HG02798 (cell line): Measurements from ENCODE around the gene GSTK1.

ENCODE experiments used
- ATAC-seq: cut with Tn5 transposase; IDR thresholded peaks from one replicate; pipeline ENCODE4 v1.9.1; 2021; ENCODE audit warnings: mild to moderate bottlenecking; ENCODE audit not compliant: unreplicated experiment, poor library complexity

Gene GSTK1

GRCh38 chr7:143290293-143290692, 27.1 kb downstream of the GSTK1 start:
- no peak for ATAC-seq

- ATAC-seq = no peak
Observed at GRCh38 chr7:143292876-143293275, 29.6 kb downstream of the GSTK1 start.

- ATAC-seq = no peak
Observed at GRCh38 chr7:143295870-143296269, 32.6 kb downstream of the GSTK1 start.

- ATAC-seq = no peak
Observed at GRCh38 chr7:143296686-143297085, 33.4 kb downstream of the GSTK1 start.

- ATAC-seq = no peak
Observed at GRCh38 chr7:143299346-143299745, 36.1 kb downstream of the GSTK1 start.

GRCh38 chr7:143299840-143300239, 36.6 kb downstream of the GSTK1 start:
- ATAC-seq = no peak

GRCh38 chr7:143300959-143301935, 38.0 kb downstream of the GSTK1 start:
- ATAC-seq = no peak

- ATAC-seq = no peak
Observed at GRCh38 chr7:143303733-143304132, 40.5 kb downstream of the GSTK1 start.

- ATAC-seq = no peak
Observed at GRCh38 chr7:143304938-143305337, 41.7 kb downstream of the GSTK1 start.

- peak; percentile 37 for ATAC-seq
Observed at GRCh38 chr7:143305423-143306070, 42.3 kb downstream of the GSTK1 start.

- ATAC-seq = no peak
Observed at GRCh38 chr7:143308632-143309031, 45.4 kb downstream of the GSTK1 start.

GRCh38 chr7:143314127-143314526, 50.9 kb downstream of the GSTK1 start:
- no peak for ATAC-seq

GRCh38 chr7:143315776-143316175, 52.5 kb downstream of the GSTK1 start, which contains the start of gene CLCN1:
TSS of gene CLCN1 (plus strand) at chr7:143316111. CDS start at chr7:143316213, 102 bp downstream.
- ATAC-seq = no peak

GRCh38 chr7:143316492-143316891, 53.3 kb downstream of the GSTK1 start:
- no peak for ATAC-seq

GRCh38 chr7:143318661-143319060, 55.4 kb downstream of the GSTK1 start:
- no peak for ATAC-seq
